ENCODE data around the gene RNF220. TPM values are rescaled to one million over a fixed set of nuclear protein-coding genes. Genes with fewer than 3 reads are reported as not detected.
A peak's percentile ranks its signal among the peaks of the same experiment; 100 is the strongest.

RNF220 gene
- total RNA-seq, 4 donors from 2014 or later = 45.8 to 169 (median 89.4) TPM

DNA sequence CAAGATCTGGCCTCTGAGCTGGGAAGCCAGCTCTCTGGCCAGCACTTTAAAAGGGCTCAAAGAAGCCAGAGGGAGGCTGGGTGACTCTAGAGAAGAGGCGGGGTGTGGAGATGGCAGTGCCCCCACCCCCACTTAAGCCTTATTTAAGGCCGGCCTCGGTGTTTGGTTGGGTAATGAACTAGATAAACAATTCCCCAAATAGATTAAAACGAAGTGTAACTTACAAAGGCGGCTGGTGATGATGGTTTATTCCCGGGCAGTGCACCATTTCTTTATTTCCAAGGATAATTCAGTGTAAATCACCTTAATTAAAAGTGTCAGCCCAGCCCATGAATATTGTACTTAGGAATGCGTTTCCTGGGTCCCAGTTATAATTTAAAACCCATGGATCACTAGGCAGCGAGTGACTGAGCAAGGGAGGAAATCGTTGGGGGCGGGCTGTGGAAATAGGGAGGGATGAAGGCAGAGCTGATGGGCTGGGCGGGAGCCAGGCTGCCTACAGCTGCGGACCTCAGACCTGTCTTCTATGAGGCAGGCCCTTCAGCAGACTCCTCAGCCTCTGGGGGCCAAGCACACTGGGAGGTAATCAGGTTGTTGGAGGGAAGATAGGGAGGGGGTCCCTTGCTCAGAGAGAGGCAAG, 214.3 kb downstream of the RNF220 start:
- 60 to 68% methylated on average over 1 to 12 of the region's 12 CpGs for WGBS, 2 donors (ENCODE audit: low coverage in 1 of 2)
- peaks cover 19% of the 10 kb centered on the region for H3K27me3 ChIP-seq
- in situ Hi-C loops (cut with MboI; ENCODE audit: low pct_ligation_motif_present in 1 of 4, low pct_unique_long_range_greater_than_20kb in 1 of 4, low sequenced_read_pairs in 3 of 4) = no loop called here
- H3K36me3 ChIP-seq = no peaks in the 10 kb centered on the region
- H3K4me3 ChIP-seq = no peak overlapping the region
- H3K27ac ChIP-seq = peak overlapping the region; percentile 14 to 57 (median 42)
- peaks cover 0 to 9% (median 7%) of the 10 kb centered on the region in 4 donors for H3K4me1 ChIP-seq
- intact Hi-C loops (cut with DNase I; ENCODE audit: low total_unique reads) = no loop called here
- DNase-seq = no peak
- H3K9me3 ChIP-seq = no peaks in the 10 kb centered on the region
- no peak for TF ChIP-seq POLR2A (IDR thresholded peaks at IDR 0.05)
- no peak for TF ChIP-seq EP300 (IDR thresholded peaks at IDR 0.05; ENCODE audit: low read depth)
- no peak for TF ChIP-seq CTCF (IDR thresholded peaks at IDR 0.05)
- peak in 1 of 3 donors; percentile 14 for TF ChIP-seq POLR2AphosphoS5 (IDR thresholded peaks at IDR 0.05)

GRCh38 chr1:44620072-44620471, 215.0 kb downstream of the RNF220 start:
- peaks cover 0 to 9% (median 7%) of the 10 kb centered on the region in 4 donors for H3K4me1 ChIP-seq
- TF ChIP-seq CTCF (IDR thresholded peaks at IDR 0.05) (no peak), POLR2AphosphoS5 (IDR thresholded peaks at IDR 0.05) (no peak)

GRCh38 chr1:44621841-44622286, 216.8 kb downstream of the RNF220 start:
- peaks cover 0 to 8% (median 5%) of the 10 kb centered on the region in 4 donors for H3K4me1 ChIP-seq
- H3K27me3 ChIP-seq = peaks cover 12% of the 10 kb centered on the region
- in situ Hi-C loops (cut with MboI; ENCODE audit: low pct_ligation_motif_present in 1 of 4, low pct_unique_long_range_greater_than_20kb in 1 of 4, low sequenced_read_pairs in 3 of 4) (no loop called here), intact Hi-C loops (cut with DNase I; ENCODE audit: low total_unique reads) (no loop called here)
- no peak for DNase-seq
- no peaks in the 10 kb centered on the region for H3K36me3 ChIP-seq
- no peak overlapping the region for H3K27ac ChIP-seq
- WGBS, 2 donors (ENCODE audit: low coverage in 1 of 2) = 89 to 96% methylated on average over 5 to 15 of the region's 15 CpGs
- no peaks in the 10 kb centered on the region for H3K9me3 ChIP-seq
- TF ChIP-seq EP300 (IDR thresholded peaks at IDR 0.05; ENCODE audit: low read depth) (no peak), POLR2A (IDR thresholded peaks at IDR 0.05) (no peak), CTCF (IDR thresholded peaks at IDR 0.05) (no peak), POLR2AphosphoS5 (IDR thresholded peaks at IDR 0.05) (no peak)
- no peak overlapping the region for H3K4me3 ChIP-seq

More at GRCh38 chr1:44620072-44620471, 215.0 kb downstream of the RNF220 start:
- H3K36me3 ChIP-seq = no peaks in the 10 kb centered on the region
- intact Hi-C loops (cut with DNase I; ENCODE audit: low total_unique reads) = no loop called here
- in situ Hi-C loops (cut with MboI; ENCODE audit: low pct_ligation_motif_present in 1 of 4, low pct_unique_long_range_greater_than_20kb in 1 of 4, low sequenced_read_pairs in 3 of 4) = no loop called here
- DNase-seq = no peak
- peak overlapping the region in 2 of 4 donors; percentile 52 to 57 for H3K27ac ChIP-seq
- peaks cover 19% of the 10 kb centered on the region for H3K27me3 ChIP-seq
- H3K4me3 ChIP-seq = no peak overlapping the region
- H3K9me3 ChIP-seq = no peaks in the 10 kb centered on the region
- WGBS, 2 donors (ENCODE audit: low coverage in 1 of 2) = 71 to 100% methylated on average over 1 to 3 of the region's 3 CpGs

- H3K36me3 ChIP-seq = no peaks in the 10 kb centered on the region
- 84 to 87% methylated on average over 9 to 12 of the region's 12 CpGs for WGBS, 2 donors (ENCODE audit: low coverage in 1 of 2)
- intact Hi-C loops (cut with DNase I; ENCODE audit: low total_unique reads) (no loop called here), in situ Hi-C loops (cut with MboI; ENCODE audit: low pct_ligation_motif_present in 1 of 4, low pct_unique_long_range_greater_than_20kb in 1 of 4, low sequenced_read_pairs in 3 of 4) (no loop called here)
- H3K27ac ChIP-seq = no peak overlapping the region
- DNase-seq = no peak
- no peaks in the 10 kb centered on the region for H3K27me3 ChIP-seq
- no peaks in the 10 kb centered on the region for H3K9me3 ChIP-seq
- H3K4me3 ChIP-seq = no peak overlapping the region
- H3K4me1 ChIP-seq = no peaks in the 10 kb centered on the region
- no peak for TF ChIP-seq CTCF (IDR thresholded peaks at IDR 0.05)
Measured at GRCh38 chr1:44624268-44624901, 219.3 kb downstream of the RNF220 start.
